WERI-Rb-1 (cell line): ENCODE results near the gene CLCN7.

Experiments
- DNase-seq: peaks from one replicate; pipeline ENCODE4 v3.0.0-alpha.2; 2020
- H3K27ac ChIP-seq: fragments of 250-450 bp; sonication (Bioruptor Pico); 2 replicates; pipeline ENCODE4 v1.5.1; 2020; ENCODE audit warnings: mild to moderate bottlenecking, moderate library complexity
- H3K27me3 ChIP-seq: fragments of 250-450 bp; sonication (Bioruptor Pico); 2 replicates; pipeline ENCODE4 v1.5.1; 2021; ENCODE audit warnings: mild to moderate bottlenecking, low read depth, moderate library complexity; ENCODE audit not compliant: insufficient read depth, severe bottlenecking
- H3K36me3 ChIP-seq: fragments of 250-450 bp; sonication (Bioruptor Pico); 2 replicates; pipeline ENCODE4 v1.5.1; 2020; ENCODE audit warnings: mild to moderate bottlenecking, moderate library complexity
- H3K4me3 ChIP-seq: 2 replicates; pipeline ENCODE4 v1.5.1; 2011; ENCODE audit warnings: low read depth, mild to moderate bottlenecking, control low read depth, low read length
- H3K9me3 ChIP-seq: fragments of 250-450 bp; sonication (Bioruptor Pico); 2 replicates; pipeline ENCODE4 v1.5.1; 2021; ENCODE audit warnings: mild to moderate bottlenecking, moderate library complexity; ENCODE audit not compliant: severe bottlenecking
- TF ChIP-seq, protein P1 (sequence below): IDR thresholded peaks from 2 replicates; pipeline ENCODE4 v1.5.1; 2011; ENCODE audit warnings: low read depth, mild to moderate bottlenecking, control low read depth, inconsistent platforms, low read length

CLCN7 gene

DNA sequence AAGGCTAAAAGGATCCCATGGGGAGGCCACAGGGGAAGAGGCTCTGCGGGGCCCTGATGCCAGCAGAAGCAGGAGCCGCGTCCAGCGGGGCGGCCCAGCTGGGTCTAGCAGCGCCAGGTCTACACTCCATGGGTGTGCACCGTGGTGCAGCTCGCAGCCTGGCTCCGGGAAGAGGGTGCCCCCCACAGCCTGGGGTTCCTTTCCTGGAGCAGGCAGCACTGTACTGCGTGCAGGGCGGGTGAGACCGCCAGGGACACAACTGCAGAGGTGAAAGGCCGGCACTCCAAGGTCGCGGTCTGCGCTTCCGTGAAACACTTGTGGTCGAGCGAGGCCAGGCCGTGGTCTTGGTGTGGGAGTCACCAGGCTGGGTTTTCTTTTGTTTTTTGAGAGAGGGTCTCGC, 24.0 kb downstream of the CLCN7 start:
- DNase-seq: no peak
- peaks cover 59% of the 10 kb centered on the region for H3K36me3 ChIP-seq
- no peak overlapping the region for H3K4me3 ChIP-seq
- H3K27ac ChIP-seq: no peak overlapping the region
- no peaks in the 10 kb centered on the region for H3K9me3 ChIP-seq
- TF ChIP-seq, protein P1, sequence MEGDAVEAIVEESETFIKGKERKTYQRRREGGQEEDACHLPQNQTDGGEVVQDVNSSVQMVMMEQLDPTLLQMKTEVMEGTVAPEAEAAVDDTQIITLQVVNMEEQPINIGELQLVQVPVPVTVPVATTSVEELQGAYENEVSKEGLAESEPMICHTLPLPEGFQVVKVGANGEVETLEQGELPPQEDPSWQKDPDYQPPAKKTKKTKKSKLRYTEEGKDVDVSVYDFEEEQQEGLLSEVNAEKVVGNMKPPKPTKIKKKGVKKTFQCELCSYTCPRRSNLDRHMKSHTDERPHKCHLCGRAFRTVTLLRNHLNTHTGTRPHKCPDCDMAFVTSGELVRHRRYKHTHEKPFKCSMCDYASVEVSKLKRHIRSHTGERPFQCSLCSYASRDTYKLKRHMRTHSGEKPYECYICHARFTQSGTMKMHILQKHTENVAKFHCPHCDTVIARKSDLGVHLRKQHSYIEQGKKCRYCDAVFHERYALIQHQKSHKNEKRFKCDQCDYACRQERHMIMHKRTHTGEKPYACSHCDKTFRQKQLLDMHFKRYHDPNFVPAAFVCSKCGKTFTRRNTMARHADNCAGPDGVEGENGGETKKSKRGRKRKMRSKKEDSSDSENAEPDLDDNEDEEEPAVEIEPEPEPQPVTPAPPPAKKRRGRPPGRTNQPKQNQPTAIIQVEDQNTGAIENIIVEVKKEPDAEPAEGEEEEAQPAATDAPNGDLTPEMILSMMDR: no peak
- no peaks in the 10 kb centered on the region for H3K27me3 ChIP-seq

GRCh38 chr16:1450218-1450617, 24.6 kb downstream of the CLCN7 start:
- H3K27ac ChIP-seq: no peak overlapping the region
- H3K9me3 ChIP-seq: no peaks in the 10 kb centered on the region
- H3K27me3 ChIP-seq: no peaks in the 10 kb centered on the region
- no peak overlapping the region for H3K4me3 ChIP-seq
- DNase-seq: no peak
- TF ChIP-seq, protein P1: 0 out of 2 replicates have a peak, but pooled peaks have one; percentile 4
- peaks cover 53% of the 10 kb centered on the region for H3K36me3 ChIP-seq

GRCh38 chr16:1449201-1449788, 25.5 kb downstream of the CLCN7 start:
- TF ChIP-seq, protein P1: no peak
- Histone ChIP-seq H3K27ac (no peak overlapping the region), H3K36me3 (peaks cover 49% of the 10 kb centered on the region)

GRCh38 chr16:1448536-1449116, 26.2 kb downstream of the CLCN7 start:
- Histone ChIP-seq H3K27me3 (no peaks in the 10 kb centered on the region), H3K27ac (no peak overlapping the region), H3K4me3 (no peak overlapping the region), H3K9me3 (no peaks in the 10 kb centered on the region), H3K36me3 (peaks cover 44% of the 10 kb centered on the region)
- TF ChIP-seq, protein P1: no peak
- no peak for DNase-seq

More at GRCh38 chr16:1449201-1449788, 25.5 kb downstream of the CLCN7 start:
- no peaks in the 10 kb centered on the region for H3K9me3 ChIP-seq
- no peak for DNase-seq
- no peaks in the 10 kb centered on the region for H3K27me3 ChIP-seq
- H3K4me3 ChIP-seq: no peak overlapping the region

GRCh38 chr16:1447965-1448364, 26.9 kb downstream of the CLCN7 start:
- peaks cover 38% of the 10 kb centered on the region for H3K36me3 ChIP-seq
- no peaks in the 10 kb centered on the region for H3K9me3 ChIP-seq
- no peak for DNase-seq
- TF ChIP-seq, protein P1: no peak
- H3K27me3 ChIP-seq: no peaks in the 10 kb centered on the region
- no peak overlapping the region for H3K4me3 ChIP-seq
- H3K27ac ChIP-seq: no peak overlapping the region
